ENCODE results near the gene GATA2.

Gene GATA2

DNA sequence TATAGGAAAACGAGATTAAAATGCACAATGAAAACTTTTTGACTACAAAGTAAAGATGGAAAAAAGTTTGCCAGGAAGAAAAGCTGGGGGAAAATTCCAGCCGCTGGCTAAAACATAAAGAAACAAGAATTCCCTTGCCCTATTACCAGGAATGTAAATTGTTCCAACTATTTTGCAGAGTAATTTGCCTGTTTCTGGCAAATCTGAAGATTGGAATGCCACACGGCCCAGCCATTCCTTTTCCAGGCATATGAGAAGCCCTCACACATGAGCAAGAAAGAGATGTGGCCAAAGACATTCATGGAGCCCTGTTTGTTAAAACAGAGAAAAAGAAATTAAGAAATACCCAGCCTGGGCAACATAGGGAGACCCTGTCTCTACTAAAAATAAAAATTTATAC is 8.4 kb upstream of the GATA2 start:
- DNase-seq: no peak

DNA sequence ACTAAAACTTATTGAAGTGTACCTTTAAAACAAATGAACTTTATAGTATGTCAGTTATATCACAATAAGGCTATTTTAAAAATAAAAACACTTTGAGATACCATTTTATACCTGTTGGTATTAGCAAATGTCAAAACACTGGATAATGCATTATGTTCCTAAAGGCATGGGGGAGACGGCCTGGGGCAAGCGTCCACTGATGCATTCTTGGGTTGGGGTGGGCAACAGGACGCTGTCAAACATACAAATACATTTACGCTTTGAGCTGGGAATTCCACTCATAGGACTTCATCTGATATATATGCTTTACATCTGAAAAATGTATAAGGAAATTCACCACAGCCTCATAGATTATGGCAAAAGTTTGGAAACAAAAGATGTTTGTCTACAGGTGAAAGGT is 7.6 kb upstream of the GATA2 start:
- no peak for DNase-seq

DNA sequence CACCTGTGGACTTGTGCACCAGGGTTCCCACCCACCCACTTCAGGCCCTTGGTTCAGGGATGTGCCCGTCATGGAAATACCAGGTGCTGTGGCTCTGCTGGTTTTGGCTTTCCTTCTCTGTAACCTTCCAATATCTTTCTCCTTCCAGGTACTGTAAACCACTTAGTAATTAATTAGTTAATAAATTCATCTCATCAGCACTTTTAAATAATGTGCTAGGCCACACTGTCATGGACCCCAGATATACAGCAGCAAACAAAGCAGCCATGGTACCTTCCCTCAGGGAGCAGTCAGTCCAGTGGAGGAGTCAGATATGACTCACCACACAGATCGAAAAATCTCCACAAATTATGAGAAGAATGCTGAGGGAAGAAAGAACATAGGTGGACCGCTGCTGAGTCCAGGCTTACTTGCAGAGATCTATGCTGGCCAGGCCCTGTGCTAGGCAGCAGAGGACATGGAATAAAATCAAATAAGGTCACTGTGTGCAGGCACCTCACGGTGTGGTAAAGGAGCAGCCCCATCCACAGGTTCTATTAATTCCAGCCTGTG is 6.8 kb upstream of the GATA2 start:
- DNase-seq: no peak

DNA sequence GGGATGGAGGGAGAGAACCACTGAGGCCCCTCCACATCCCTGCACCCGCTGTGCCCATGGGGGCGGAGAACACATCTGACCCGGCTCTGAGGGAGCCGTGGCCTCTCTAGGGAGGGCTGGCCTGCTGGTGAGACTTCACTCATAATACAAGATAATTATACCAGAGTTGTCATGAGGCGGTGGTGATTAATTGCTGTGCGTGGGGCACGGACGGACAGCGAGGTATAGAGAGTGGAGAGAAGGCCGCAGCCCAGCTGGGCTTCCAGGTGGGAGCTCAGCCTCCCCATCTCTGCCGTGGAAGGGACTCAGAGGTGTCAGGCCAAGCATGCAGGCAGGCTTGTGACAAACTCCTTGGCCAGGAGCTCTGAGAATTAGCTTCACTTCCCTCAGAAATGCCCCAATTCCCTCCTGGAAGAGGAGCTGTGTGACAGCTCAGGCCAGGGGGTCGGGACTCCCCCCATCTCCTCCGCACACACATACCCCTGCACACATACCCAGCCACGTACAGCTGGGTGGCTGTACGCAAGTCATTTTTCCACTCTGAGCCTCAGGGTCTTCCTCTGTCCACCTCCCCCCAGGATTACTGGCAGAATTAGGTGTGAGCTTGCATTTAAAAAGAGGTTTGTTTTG is 6.0 kb upstream of the GATA2 start:
- no peak for DNase-seq

DNA sequence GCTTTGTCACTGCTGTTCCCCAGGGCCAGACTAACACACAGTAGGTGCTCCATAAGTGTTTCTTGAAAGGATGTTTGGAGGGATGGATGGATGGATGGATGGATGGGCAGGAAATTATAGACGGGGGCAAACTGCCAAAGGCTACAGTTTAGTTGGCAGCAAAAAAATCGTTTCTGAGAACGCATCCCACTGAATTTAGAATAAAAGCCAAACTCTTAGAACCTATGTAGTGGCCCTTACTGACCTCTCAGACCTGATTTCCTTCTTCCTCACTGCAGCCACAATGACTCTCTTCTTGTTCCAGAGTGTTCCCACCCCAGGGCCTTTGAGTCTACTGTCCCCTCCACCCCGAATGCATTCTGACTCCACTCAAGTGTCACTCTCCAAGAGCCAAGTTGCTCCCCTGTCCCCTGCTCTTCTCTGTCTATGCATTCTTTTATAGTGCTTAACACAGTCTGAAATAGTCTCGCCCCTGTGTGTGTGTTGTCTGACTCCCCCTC is 5.2 kb upstream of the GATA2 start:
- DNase-seq: peak; percentile 64

DNA sequence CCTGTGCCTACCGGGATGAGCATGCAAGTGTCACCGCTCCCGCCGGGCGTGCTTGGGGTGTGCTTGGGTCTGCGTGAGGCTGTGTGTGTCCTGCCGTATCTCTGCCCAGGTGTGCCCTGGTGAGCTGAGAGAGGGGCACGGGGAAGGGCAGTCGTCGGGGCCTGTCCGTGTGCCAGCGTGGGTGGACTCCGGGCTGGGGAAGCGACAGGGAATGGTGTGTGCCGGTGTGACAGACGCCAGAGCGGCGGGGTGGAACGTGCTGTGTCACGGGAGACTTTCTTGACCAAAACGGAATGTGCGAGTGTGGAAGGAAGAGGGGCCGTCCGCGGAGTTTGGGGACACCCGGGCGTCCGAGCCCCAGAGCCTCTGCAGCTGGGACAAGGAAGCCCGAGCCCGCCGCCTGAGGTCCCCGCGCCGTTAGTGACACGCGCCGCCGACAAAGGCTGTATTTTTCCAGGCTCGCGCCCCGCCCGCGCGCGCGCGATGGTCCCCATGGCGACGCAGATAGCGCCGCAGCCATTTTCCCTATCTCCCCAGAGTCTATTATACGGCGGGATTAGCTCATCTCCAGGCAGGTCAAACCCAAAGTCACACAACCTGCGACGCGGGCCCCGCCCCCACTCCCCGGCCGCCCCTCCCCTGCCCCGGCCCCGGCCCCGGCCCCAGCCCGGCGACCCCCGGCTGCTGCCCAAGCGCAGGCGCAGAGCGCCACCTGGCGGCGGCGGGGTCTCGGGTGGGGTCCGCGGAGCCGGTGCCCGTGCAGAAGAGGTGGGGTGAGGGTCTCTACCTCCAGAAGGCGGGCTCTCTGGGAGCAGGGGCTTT is 4.5 kb upstream of the GATA2 start:
- DNase-seq: peak; percentile 79

DNA sequence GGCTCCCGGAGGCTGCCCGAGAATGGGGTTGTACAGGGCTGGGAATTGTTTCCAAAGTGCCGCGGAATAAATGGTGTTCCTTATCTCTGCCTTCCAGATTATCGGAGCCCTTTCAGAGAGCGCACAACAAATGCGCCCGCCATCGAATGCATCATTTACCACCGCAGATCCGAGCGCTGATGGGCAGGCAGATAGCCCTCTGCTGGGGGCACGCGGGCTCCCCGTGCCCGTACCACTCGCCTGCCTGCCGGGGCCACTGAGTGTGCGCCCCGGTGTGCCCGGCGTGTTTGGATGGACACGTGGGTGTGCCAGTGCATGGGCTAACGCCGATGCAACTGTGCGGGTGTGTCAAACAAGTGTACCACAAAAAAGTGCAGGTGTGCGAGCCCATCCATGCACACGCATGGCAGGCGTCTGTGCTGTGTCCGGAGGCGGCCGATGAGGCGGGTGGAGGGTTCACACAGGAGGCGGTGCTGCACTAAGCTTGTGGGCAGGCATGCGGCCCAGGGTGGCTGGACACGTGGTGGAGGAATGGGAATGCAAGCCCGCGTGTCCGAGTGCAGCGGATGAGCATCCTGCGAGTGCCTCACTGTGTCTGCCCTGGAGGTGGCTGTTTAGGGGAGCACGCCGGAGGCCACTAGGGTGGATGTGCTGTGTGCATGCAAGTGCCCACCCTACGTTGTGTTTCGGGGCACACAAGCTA is 3.8 kb upstream of the GATA2 start:
- DNase-seq: no peak

DNA sequence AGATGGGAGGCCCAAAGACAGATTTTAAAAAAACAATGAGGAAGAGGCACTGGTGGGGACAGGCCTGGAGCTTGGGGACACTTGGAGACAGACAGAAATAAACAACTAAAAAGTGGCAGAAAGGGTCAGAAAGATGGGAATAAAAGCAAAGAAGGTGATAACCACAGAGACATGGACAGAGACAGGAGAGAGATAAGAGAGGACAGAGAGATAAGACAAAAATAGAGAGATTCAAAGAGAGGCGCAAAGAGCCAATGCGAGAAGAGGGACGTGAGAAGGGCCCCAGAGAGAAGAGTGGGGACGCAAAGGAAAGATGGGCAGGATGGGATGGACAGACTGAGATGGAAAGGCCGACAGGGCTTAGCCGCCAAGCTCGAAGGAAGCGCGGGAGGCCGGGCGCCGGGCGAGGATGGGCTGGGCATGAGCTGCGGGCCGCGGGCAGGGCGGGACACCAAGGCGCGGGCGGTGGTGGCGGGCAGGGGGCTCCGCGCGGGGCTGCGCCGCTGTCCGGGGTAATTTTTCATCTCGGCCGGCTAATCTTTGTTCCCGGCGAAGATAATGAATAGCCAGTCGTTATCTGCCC is 3.1 kb upstream of the GATA2 start:
- no peak for DNase-seq

DNA sequence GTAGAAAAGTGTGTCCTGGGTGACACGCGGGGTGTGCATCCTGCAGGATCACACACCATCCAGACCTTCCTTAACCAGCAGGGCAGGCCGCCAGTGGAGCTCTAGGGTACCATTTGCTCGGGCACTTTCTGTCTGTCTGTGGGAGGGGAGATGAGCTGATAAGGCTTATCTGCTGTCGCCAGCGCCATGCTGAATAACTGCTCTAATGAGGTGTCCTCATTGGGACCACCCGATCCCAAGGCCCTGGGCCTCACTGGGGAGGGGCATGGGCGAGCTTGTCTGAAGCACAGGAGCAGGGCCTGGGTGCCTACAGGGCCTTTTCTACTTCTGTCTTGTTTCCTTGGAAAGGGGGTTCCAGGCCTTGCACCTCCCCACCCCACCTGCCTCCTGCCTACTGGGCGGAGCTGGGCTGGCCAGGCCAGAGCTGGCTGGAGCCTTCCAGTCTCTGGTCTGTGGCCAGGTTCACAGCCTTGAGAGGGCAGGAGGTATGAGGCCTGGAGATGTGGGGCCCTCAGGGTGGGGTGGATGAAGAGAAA is 2.5 kb upstream of the GATA2 start:
- no peak for DNase-seq

DNA sequence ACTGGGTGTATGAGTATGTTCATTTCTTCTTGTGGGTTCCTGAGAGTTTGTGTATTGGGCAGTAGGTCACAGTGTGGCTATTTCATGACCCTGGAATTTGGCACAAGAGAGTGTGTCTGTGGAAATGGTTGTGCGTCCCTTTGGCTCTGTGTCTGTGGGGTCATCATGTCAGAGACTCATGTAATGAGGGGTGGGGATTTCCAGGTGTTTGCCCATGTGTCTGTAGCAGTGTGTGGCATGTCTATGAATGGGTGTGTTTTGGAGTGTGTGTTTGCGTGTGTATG is 1.3 kb upstream of the GATA2 start:
- DNase-seq: no peak

DNA sequence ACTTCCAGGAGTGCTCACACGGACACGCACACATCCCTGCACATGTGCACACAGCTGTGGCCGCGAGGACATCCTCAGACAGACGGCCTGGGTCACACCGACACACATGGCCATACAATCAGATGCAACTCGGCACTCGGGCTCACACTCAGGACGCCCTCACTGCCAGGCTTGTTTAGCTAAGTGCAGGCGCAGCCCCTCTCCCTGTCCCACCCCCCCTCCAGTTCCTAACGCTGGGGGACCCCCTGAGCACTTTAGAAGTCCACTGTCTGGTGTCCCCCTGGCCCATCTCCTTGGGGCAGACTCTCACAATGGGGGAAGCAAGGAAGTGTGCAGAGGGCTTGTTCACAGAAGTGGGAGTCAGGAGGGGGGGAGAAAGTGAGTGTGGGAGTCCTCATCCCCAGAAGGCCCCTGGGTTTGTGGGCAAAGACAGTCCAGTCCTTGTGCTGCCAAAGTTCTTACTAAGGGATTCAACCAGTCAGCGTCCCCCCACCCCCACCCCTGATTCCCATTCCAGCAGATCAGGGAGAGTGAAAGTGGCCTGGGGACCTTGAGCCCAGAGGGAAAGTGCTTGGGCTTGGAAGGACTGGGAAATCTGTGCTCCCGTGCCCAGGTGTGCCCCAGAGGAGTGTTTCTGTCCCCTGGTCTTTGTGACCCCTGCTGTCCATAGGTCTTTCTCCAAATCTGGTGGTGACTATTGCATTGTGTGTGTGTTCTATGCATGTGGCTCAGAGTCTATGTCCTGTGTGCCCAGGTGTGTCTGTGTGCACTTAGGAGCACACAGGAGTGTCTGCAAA is 767 bp upstream of the GATA2 start:
- no peak for DNase-seq

DNA sequence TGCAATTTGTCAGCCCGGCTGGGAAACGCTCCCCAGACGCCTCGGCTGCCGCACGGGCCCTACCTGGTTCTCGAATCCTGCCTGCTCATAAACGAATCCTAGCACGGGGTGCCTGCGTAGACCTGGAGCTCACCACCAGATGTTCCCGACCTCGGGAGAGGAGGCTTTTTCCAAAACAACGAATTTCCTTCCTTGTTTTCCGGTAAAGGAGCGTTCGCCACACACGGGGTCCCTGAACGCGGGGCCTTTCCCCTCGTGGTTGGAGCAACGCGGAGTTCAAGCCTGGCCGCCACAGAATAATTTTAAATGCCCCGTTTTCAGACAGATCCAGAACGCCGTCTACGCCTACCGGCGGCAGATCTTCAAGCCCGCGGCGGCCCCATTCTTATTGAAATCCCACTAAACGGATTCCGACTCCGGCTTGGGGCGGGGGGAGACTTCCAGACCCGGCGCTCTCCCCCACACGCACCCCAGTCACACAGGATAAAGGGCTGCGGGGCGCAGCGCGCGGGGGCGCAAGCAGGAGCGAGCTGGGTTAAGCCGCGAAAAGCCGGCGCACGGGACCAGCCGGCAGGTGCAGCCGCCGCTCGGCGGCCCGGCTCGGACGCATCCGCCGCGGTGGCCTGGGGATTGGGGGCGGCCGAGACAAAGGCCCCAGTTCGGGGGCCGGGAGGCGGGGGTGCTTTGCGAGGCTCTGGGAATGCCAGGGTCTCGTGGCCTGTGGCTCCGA is 895 bp downstream of the GATA2 start:
- peak; percentile 36 for DNase-seq

DNA sequence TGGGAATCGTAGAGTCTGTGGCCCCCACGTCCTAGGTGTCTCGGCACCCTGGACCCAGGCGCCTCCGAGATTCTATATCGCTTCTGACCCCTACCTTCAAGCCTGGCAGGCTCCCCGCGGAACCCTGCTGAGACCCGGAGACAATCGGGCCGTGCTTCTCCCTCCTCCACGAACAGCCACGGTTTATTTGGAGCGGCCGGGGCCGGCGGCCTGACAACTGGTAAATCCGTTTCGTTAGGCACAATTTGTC is 1.4 kb downstream of the GATA2 start:
- no peak for DNase-seq

DNA sequence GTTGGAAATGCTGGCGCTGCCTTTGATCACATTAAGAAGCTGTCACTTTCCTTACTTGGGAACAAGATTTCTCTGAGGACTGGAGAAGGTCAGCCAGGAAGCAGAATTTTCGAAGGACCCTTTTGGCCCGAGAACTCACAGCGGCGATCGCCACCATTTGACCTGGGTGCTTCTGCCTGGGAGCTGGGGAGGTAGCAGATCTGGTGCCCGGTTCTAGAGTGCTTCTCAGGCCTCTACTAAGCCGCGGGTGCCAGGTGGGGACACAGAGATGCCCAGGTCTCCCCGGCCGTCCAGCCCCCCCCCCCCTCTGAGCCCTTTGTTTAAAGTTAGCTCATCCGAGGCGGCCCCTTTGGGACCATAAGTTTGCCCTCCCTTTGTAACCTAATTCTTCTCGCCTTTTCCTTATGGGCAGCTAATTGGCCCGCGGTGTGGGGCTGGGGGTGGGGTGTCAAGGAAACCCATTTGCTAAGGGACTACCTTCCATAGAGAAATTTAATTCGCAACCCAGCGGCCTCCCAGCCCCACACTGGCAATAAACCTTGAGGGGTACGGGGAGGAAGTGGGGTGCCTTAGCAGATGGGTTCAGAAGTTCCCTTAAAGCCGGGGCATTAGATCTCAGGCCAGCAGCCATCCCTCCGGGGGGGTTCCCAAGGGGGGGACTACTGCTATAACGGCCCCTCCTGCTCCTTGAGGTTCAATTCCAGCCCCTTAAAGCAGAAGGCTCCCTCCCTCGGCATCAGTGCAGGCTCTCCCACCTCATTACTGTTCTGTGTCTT is 1.9 kb downstream of the GATA2 start:
- no peak for DNase-seq

DNA sequence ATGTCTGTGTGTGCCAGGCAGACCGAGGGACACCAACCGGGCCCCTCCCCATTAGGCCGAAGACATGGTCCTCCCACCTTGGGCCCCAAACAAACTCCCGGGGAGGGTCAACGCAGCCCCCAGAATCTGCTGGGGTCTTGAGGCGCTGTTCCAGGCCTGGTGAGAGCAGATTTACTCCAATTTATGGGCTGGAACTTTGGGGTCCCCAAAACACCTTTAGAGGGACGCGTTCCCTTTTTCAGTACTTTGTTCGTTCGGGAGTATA is 2.4 kb downstream of the GATA2 start:
- DNase-seq: no peak

DNA sequence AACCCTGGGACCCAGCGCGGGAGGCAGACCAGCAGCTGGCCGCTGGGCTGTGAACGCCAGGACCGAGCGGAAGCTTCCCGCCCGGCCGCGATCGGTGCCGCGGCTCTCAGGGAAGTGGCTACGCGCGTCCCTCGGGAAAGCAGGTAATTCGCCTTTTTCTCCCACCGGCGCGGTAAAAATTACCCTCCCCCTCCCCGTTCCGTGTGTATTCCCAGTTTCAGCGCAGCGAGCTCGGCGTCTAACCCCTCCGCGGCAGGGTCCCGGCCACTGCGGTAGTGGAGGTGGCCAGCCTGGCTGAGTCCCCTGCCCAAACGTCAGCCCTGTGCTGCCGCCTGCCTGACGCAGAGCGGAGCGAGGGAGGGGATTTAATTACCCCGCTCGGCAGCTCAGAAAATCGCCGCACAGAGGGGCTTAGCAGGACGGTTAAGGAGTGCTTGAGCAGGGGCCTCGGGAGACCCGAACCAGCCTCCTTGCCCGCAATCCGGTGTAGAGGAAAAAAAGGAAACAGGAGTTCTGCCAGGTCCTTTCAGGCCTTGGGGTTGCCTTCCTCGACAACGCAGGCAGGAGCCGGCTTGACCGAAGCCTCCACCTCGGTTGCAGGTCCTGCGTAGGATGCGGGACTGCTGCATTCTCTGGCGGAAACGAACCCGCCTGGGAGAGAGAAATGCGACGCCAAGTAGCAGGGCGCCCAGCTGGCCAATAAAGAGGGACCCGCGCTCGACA is 2.9 kb downstream of the GATA2 start:
- DNase-seq: peak; percentile 30

DNA sequence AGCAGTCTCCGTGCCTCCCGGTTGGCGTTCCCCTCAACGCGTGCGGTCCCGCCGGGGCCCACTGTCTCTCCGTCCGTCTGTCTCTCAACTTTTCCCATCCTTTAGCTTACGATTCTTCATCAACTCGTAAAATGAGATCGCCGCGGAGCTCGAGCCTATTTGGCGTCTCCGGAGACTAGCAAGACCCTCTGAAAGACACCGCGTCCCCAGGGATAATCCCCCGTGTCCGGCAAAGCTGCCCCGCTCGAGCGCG is 3.4 kb downstream of the GATA2 start:
- peak; percentile 27 for DNase-seq

DNA sequence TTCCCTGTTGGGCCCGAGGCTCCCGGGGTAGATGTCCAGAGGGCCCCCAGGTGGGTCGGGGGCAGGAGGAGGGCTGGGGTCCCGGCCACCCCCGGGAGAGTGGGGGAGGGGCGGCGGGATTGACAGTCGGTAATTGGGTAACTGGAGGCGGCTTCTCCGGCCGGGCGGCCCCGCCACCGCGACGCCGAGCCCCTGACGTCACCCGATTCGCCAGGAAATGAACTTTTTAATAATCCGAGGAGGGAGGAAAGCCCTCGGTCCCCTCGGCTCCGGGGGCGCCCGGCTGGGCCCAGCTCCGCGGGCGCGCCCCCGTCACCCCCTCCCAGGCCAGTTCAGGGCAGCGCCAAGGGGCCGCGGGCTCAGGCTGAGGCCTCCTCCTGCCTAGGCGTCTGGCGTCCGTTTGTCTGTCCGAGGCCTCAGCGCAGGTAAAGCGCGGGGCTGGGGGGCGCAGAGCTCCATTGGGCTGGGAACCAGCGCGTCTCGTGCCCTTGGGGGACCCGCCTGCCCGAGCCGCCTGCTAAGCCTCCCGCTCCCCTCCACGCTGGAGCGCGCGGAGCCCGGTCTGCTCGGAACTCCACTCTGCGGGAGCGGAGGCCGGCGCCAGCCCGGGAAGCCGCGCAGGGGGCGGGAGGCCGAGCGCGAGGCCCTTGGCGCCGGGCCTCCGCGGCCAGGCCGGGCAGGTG is 3.9 kb downstream of the GATA2 start:
- DNase-seq: peak; percentile 63

DNA sequence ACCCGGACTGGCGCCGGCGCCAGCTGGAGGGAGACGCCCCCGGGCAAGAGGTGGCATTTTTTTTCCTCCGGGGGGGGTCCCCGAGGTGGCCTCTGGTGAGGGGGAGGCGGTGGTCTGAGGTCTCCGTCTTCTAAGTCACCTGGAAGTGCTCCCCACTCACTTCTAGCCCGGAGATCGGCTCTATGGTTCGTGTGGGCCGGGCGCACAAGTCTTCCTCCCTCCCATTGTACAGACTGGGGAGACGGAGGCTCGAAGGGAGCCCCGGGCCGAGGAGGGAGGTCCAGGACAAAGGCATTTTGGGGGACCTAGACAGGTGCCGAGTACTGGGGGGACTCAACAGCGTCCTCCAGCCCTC is 4.4 kb downstream of the GATA2 start:
- peak; percentile 51 for DNase-seq

DNA sequence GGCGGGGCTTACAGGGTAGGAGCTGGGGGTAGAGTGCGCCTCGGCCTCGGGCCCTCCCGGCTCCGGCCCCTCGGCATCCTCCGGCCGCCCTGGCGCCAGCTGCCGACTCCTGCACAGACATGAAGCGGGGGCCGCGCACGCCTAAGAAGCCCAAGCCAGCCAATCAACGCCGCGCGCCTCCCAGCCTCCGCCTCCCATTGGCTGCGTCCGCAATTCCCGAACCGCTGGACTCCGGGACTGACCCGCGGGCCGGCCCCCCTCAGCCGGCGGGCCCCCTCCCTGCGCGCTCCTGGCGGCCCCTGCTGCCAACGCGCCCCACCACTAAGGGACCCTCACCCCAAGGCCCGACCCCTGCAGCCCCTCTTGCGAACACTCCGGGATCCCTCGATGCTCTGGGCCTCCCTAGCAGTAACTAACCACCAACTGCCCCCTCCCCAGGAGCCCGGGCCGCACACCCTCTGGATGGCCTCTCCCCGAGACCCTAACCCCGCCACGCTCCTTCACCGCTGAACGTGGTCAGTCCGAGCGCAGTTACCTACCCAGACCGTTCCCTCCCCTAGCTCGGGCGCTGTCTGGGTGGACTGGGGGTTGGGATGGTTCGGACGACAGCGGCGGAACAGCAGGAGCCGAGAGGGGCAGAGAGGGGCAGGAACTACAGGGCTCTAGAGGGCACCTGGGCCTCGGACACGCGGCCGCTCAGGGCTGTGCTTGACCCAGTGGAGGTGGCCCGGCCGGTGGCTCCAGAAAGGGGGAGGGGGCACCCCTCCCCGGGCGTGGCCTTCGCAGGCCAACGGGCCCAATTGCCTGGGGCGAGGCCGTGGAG is 5.0 kb downstream of the GATA2 start:
- peak; percentile 77 for DNase-seq
